ENCODE results near the gene SETX. TPM values are rescaled to one million over a fixed set of nuclear protein-coding genes. Genes with fewer than 3 reads are reported as not detected.
A peak's percentile ranks its signal among the peaks of the same experiment; 100 is the strongest.
"Not testable (repeated sequence)": the region's sequence is repeated elsewhere in the genome, so short reads cannot be mapped to it uniquely, and the experiment has no call there.

SETX gene
- total and polyA plus RNA-seq, 5 experiments from 2014 or later: 21.4 to 84.8 (median 29.1) TPM

DNA sequence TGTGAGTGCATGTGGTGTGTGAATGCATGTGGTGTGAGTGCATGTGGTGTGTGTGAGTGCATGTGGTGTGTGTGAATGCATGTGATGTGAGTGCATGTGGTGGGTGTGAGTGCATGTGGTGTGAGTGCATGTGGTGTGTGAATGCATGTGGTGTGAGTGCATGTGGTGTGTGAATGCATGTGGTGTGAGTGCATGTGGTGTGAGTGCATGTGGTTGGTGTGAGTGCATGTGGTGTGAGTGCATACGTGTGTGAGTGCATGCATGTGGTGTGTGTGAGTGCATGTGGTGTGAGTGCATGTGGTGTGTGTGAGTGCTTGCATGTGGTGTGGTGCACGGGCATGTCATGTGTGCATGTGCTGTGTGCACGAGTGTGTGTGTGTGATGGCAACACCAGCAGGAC lies 23.6 kb upstream of the SETX start:
- H3K4me3 Mint-ChIP-seq, H3K27ac Mint-ChIP-seq, ATAC-seq, H3K9me3 Mint-ChIP-seq, DNase-seq, POLR2A ChIA-PET, H3K27me3 Mint-ChIP-seq: not testable (repeated sequence)
- peaks cover 0 to 28% (median 20%) of the 10 kb centered on the region in 3 donors for H3K36me3 Mint-ChIP-seq
- peaks cover 2 to 36% (median 17%) of the 10 kb centered on the region in 4 donors for H3K4me1 Mint-ChIP-seq

DNA sequence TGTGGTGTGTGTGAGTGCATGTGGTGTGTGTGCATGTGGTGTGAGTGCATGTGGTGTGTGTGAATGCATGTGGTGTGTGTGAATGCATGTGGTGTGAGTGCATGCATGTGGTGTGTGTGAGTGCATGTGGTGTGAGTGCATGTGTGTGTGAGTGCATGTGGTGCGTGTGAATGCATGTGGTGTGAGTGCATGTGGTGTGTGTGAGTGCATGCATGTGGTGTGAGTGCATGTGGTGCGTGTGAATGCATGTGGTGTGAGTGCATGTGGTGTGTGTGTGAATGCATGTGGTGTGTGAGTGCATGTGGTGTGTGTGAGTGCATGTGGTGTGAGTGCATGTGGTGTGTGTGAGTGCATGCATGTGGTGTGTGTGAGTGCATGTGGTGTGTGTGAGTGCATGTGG lies 23.0 kb upstream of the SETX start:
- H3K4me3 Mint-ChIP-seq, H3K27me3 Mint-ChIP-seq, H3K9me3 Mint-ChIP-seq, H3K27ac Mint-ChIP-seq, POLR2A ChIA-PET, ATAC-seq, DNase-seq: not testable (repeated sequence)
- peaks cover 0 to 23% (median 20%) of the 10 kb centered on the region in 3 donors for H3K36me3 Mint-ChIP-seq
- peaks cover 3 to 36% (median 18%) of the 10 kb centered on the region in 4 donors for H3K4me1 Mint-ChIP-seq

DNA sequence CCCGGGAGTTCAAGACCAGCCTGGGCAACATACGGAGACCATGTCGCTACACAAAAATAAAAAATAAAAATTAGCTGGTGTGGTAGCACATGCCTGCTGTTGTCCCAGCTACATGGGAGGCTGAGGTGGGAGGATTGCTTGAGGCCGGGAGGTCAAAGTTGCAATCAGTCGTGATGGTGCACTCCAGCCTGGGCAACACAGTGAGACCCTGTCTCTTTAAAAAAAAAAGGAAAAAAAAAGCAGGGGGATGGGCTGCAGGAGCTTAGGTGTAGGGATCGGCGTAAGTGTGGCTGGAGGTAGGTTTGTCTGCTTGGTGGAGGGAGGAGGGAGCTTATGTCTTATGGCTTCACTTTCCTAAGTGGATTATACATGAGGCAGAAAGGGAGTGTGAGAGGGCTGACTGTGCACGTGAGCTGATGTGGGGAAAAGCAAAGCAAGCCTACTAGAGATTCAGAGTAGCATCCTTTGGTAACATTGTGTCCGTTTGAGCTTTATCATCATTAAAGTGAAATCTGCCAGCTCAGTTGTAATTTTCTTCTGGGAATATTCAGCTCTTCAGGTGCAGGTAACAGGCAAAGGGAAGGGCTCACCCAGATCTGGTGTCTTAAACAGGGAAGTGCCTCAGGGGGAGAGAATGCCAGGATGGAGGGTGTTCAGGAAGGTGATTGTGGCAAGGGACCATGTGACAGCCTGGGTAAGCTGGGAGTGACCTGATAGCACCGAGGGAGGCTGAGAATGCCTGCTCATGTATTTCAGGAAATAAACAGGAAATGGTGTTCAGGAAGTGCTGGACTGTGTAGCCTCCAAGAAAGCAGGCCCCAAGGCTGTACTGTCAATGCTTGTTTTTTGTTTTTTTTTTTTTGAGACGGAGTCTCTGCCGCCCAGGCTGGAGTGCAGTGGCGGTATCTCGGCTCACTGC lies 17.6 kb upstream of the SETX start:
- POLR2A ChIA-PET: interaction anchor here (0.7 to 2.0 kb wide), 3 partner anchors 13 to 736 kb away, joined by 3 to 13 read pairs (median 4); partner anchors contain the start of gene SETX
- Mint-ChIP-seq H3K27me3 (peaks cover 0 to 1% (median 0%) of the 10 kb centered on the region in 5 donors), H3K4me1 (peaks cover 8 to 26% (median 14%) of the 10 kb centered on the region in 4 donors), H3K4me3 (peak overlapping the region in 5 of 10 donors; percentile 2 to 60 (median 52)), H3K27ac (peak overlapping the region in 9 of 10 donors; percentile 0 to 91 (median 76)), H3K9me3 (no peaks in the 10 kb centered on the region), H3K36me3 (peaks cover 0 to 15% (median 12%) of the 10 kb centered on the region in 3 donors)
- ATAC-seq (no peak), DNase-seq (no peak)

DNA sequence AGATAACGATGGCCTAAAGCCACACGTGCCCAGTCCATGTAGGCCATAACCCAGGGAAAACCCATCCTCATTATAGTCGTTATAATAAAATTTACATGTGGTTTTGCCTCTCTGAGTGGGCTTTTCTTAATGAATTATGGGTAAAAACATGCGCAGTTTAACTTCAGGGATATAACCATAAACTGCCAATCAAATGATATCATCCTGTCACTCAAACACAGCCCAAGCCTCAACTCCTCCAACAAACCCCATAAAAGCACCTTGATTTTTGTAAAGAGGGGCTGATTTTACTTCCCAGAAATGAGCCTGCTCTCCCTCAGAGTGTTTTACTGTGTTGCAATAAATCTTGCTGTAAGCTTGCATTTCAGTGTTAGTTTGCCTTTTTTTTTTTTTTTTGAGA lies 15.8 kb upstream of the SETX start:
- no peak for ATAC-seq
- Mint-ChIP-seq H3K27ac (no peak overlapping the region), H3K9me3 (no peaks in the 10 kb centered on the region), H3K4me1 (peaks cover 8 to 31% (median 14%) of the 10 kb centered on the region in 4 donors), H3K27me3 (peaks cover 0 to 1% (median 0%) of the 10 kb centered on the region in 5 donors), H3K36me3 (peaks cover 0 to 15% (median 9%) of the 10 kb centered on the region in 3 donors), H3K4me3 (no peak overlapping the region)
- no peak for DNase-seq
- POLR2A ChIA-PET: interaction anchor here (1.4 kb wide), 1 partner anchor 11 kb away, joined by 3 read pairs; no protein-coding TSS in a partner anchor

DNA sequence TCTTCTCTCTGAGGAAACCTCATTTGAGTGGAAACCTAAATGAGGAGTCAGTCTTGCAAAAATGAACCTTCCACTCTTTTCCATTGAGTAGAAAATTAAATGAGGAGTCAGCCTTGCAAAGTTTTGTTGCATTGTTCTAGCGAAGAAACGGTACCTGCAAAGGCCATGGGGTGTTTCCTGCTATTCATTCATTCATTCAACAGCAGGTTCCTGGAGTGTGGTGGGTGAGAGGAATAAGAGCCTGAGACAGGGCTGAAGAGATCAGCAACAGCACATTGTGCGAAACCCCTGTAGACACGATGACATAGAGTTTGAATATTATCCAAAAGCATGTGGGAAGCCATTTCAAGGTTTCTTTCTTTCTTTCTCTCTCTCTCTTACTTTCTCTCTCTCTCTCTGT lies 14.6 kb upstream of the SETX start:
- POLR2A ChIA-PET: no interaction called here
- Mint-ChIP-seq H3K27me3 (peaks cover 0 to 1% (median 0%) of the 10 kb centered on the region in 5 donors), H3K4me3 (no peak overlapping the region), H3K36me3 (peaks cover 0 to 7% (median 2%) of the 10 kb centered on the region in 3 donors), H3K4me1 (peaks cover 8 to 24% (median 12%) of the 10 kb centered on the region in 4 donors), H3K27ac (no peak overlapping the region), H3K9me3 (no peaks in the 10 kb centered on the region)
- no peak for ATAC-seq
- DNase-seq: no peak

DNA sequence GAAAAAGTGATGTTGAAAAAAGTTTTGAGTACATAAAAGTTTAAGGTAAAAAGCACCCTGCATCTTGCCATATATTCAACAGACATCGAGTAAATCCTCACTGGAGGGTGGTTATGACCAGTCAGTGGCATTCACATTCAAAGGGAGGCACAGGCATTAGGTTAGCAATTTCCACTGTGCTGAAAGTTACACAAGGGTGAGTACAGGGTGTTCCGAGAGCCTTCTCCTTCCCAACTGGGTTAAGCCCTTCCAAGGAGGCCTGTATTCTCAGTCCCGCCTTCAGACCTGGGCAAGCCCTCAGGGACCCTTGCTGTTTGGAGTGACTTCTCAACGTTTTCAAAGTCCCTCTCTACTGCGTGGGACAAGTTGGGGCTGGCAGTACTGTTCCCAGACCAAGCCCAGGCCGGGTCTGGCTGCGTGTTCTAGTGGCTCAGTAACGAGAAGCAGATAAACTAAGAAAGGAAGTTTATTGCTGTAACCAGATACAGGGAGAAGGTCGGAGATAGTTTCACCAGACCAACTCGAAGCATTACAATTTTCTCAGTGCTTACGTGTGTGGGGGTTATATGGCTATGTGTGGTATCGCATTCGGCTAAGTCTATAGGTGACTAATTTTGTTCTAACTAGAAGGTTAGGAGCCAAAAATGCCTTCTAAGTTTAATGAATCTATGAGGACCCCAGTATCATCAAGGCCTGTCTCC lies 13.0 kb upstream of the SETX start:
- Mint-ChIP-seq H3K27ac (no peak overlapping the region), H3K36me3 (peaks cover 0 to 7% (median 0%) of the 10 kb centered on the region in 3 donors), H3K4me3 (no peak overlapping the region), H3K9me3 (no peaks in the 10 kb centered on the region), H3K27me3 (peaks cover 0 to 1% (median 0%) of the 10 kb centered on the region in 5 donors), H3K4me1 (peaks cover 5 to 14% (median 7%) of the 10 kb centered on the region in 4 donors)
- DNase-seq (no peak), ATAC-seq (no peak)
- POLR2A ChIA-PET: no interaction called here

DNA sequence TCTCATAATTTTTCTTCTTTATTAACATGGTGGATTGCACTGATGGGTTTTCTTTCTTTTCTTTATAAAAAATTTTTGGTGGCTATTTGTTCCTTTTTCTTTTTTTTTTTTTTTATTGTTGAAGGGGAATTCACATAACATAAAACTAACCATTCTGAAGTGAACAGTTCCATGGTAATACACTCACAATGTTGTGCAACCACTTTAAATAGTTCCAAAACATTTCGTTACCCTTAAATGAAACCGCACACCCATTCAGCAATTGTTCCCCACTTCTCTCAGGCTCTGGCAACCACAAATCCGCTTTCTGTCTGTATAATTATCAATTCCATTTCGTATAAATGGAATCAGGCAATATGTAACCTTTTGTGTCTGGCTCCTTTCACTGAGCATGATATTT lies 11.7 kb upstream of the SETX start:
- Mint-ChIP-seq H3K36me3 (peaks cover 0 to 5% (median 0%) of the 10 kb centered on the region in 3 donors), H3K4me1 (peaks cover 0 to 5% (median 0%) of the 10 kb centered on the region in 4 donors)

DNA sequence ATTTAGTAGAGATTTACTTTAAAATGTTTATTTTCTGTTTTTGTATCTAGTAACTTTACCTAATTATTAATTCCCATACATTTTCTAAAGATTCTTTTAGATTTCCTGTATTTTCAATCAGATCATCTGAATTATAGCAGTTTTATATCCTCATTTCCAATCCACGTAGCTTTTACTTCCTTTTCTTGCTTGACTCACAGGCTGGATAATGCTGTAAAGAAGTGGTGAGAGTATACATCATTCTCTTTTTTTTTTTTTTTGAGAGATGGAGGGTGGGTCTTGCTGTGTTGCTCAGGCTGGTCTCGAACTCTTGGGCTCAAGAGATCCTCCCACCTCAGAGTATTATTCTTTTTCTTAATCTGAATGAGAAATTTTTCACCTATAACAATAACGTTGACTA lies 11.2 kb upstream of the SETX start:
- peaks cover 0 to 1% (median 0%) of the 10 kb centered on the region in 5 donors for H3K27me3 Mint-ChIP-seq
- H3K4me3 Mint-ChIP-seq: no peak overlapping the region
- DNase-seq (no peak), ATAC-seq (no peak)
- POLR2A ChIA-PET: interaction anchor here (0.7 kb wide), 1 partner anchor 15 kb away, joined by 3 read pairs; no protein-coding TSS in a partner anchor
- H3K4me1 Mint-ChIP-seq: peaks cover 0 to 5% (median 0%) of the 10 kb centered on the region in 4 donors
- no peaks in the 10 kb centered on the region for H3K9me3 Mint-ChIP-seq
- peaks cover 0 to 4% (median 0%) of the 10 kb centered on the region in 3 donors for H3K36me3 Mint-ChIP-seq
- no peak overlapping the region for H3K27ac Mint-ChIP-seq

More for the DNA sequence above, 11.7 kb upstream of the SETX start:
- H3K4me3 Mint-ChIP-seq: no peak overlapping the region
- ATAC-seq (no peak), DNase-seq (no peak)
- no peaks in the 10 kb centered on the region for H3K9me3 Mint-ChIP-seq
- POLR2A ChIA-PET: no interaction called here
- peaks cover 0 to 1% (median 0%) of the 10 kb centered on the region in 5 donors for H3K27me3 Mint-ChIP-seq
- H3K27ac Mint-ChIP-seq: no peak overlapping the region

DNA sequence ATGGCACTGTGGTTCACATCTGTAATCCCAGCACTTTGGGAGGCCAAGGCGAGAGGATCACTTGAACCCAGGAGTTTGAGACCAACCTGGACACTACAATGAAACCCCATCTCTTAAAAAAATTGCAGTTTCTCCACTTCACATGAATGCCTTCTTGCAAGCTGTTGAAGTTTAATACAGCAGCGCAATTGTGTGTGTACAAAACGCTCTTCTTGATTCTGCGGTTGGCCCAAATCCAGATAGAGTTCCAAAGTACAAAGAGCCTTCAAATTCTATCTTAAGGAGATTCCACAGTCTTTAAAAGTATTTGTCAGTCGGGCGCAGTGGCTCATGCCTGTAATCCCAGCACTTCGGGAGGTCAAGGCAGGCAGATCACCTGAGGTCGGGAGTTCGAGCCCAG lies 9.3 kb upstream of the SETX start:
- Mint-ChIP-seq H3K9me3 (no peaks in the 10 kb centered on the region), H3K27me3 (no peaks in the 10 kb centered on the region), H3K36me3 (no peaks in the 10 kb centered on the region), H3K4me1 (peaks cover 0 to 7% (median 1%) of the 10 kb centered on the region in 4 donors), H3K4me3 (no peak overlapping the region), H3K27ac (no peak overlapping the region)
- no peak for ATAC-seq
- DNase-seq: no peak
- POLR2A ChIA-PET: no interaction called here

DNA sequence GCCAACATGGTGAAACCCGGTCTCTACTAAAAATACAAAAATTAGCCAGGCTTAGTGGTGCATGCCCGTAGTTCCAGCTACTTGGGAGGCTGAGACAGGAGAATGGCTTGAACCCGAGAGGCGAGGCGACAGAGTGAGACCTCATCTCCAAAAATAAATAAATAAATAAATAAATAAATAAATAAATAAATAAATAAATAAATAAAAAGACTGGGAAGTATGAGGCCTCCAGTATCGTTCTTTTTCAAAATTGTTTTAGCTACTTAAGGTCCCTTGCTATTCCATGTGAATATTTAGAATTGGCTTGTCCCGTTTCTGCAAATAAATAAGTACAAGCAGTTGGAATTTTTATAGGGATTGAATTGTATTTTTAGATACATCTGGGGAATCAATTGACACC lies 3.0 kb upstream of the SETX start:
- H3K4me3 Mint-ChIP-seq: no peak overlapping the region
- H3K27ac Mint-ChIP-seq: no peak overlapping the region
- POLR2A ChIA-PET: no interaction called here

DNA sequence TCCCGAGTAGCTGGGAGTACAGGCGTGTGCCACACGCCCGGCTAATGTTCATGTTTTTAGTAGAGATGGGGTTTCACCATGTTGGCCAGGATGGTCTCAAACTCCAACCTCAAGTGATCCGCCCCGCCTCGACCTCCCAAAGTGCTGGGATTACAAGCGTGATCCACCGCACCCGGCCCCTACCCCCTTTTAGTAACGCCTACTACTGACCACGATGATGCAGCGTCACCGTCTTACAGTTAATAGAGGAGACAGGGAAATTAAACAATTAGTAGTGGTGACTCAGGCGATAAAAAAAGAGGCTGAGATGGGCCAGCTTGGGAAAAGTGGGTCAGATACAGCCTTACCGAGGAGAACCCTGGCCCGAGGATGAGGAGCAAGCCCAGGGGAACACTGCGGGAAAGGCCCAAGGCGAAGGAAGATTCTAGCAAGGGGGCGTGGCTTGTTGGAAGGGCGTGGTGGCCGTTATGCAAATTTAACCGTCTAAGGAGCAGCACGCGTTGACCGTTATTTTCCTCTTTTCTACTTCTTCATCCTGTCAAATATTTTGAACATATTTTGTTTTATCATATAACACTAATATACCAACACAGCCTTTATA lies 1.6 kb upstream of the SETX start:
- peak overlapping the region in 6 of 10 donors; percentile 18 to 79 (median 52) for H3K4me3 Mint-ChIP-seq
- H3K4me1 Mint-ChIP-seq: peaks cover 22 to 34% (median 28%) of the 10 kb centered on the region in 4 donors
- H3K27me3 Mint-ChIP-seq: peaks cover 0 to 1% (median 0%) of the 10 kb centered on the region in 5 donors
- POLR2A ChIA-PET: interaction anchor here (0.9 to 3.0 kb wide), 2 partner anchors 16 to 25 kb away, joined by 6 to 13 read pairs; no protein-coding TSS in a partner anchor
- peak overlapping the region in 8 of 10 donors; percentile 8 to 98 (median 66) for H3K27ac Mint-ChIP-seq
- no peaks in the 10 kb centered on the region for H3K9me3 Mint-ChIP-seq
- peaks cover 0 to 20% (median 0%) of the 10 kb centered on the region in 3 donors for H3K36me3 Mint-ChIP-seq
- DNase-seq: peak in 4 of 10 donors; percentile 0 to 64 (median 6)
- no peak for ATAC-seq

More for the DNA sequence above, 3.0 kb upstream of the SETX start:
- H3K9me3 Mint-ChIP-seq: no peaks in the 10 kb centered on the region
- ATAC-seq (no peak), DNase-seq (no peak)
- H3K4me1 Mint-ChIP-seq: peaks cover 14 to 21% (median 15%) of the 10 kb centered on the region in 4 donors
- peaks cover 0 to 10% (median 0%) of the 10 kb centered on the region in 3 donors for H3K36me3 Mint-ChIP-seq
- peaks cover 0 to 1% (median 0%) of the 10 kb centered on the region in 5 donors for H3K27me3 Mint-ChIP-seq

Measured in naive thymus-derived CD8-positive, alpha-beta T cell (primary cell).